GM19193 (cell line): ENCODE measurements around the gene SYNM.

Source experiments
- POLR2A ChIP-seq: IDR thresholded peaks from 4 replicates; pipeline ENCODE4 v1.6.1; 2011; ENCODE audit not compliant: insufficient read depth, insufficient read length; ENCODE audit errors: extremely low read depth

The SYNM gene

GRCh38 chr15:99114511-99115299, 9.8 kb downstream of the SYNM start:
- no peak for TF ChIP-seq POLR2A

GRCh38 chr15:99115300-99116215, 10.7 kb downstream of the SYNM start:
- TF ChIP-seq POLR2A: no peak

GRCh38 chr15:99117111-99117510, 12.2 kb downstream of the SYNM start:
- TF ChIP-seq POLR2A: no peak

GRCh38 chr15:99117563-99118257, 12.8 kb downstream of the SYNM start:
- TF ChIP-seq POLR2A: no peak

- no peak for TF ChIP-seq POLR2A
Observed at GRCh38 chr15:99118258-99118632, 13.4 kb downstream of the SYNM start.

DNA sequence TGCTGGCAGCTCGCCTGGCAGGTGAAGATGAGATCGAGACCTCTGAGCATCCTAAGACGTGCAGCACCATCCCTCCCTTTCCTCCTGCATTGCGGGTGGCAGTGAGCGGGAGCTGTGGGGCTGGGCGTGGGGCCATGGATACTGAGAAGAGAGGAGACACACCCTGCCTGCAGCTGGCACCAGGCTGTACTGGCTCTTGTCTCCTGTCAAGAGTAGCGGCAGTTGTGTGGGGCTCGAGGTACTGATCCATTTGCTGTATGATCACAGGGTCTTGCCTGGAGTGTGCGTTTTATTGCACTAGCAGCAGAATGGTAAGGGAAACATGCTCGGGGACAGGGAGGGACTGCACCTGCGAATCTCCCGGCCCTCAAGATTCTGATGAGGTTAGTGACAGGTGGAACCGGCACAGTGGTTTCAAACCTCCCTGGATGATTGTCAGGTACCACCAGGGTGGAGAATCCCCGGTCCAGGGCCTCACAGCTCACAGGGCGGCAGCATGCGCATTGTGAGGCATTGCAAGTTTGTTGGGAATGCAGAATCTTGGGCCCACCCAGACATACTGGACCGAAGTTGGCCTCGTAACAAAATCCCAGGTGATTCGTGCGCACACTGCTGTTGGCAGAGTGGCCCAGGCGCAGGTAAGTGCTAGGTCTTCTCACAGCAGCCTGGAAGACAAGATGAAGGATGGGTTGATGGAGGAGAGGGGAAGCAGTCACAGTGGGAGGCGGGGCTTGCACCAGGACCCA, 14.1 kb downstream of the SYNM start:
- TF ChIP-seq POLR2A: no peak

DNA sequence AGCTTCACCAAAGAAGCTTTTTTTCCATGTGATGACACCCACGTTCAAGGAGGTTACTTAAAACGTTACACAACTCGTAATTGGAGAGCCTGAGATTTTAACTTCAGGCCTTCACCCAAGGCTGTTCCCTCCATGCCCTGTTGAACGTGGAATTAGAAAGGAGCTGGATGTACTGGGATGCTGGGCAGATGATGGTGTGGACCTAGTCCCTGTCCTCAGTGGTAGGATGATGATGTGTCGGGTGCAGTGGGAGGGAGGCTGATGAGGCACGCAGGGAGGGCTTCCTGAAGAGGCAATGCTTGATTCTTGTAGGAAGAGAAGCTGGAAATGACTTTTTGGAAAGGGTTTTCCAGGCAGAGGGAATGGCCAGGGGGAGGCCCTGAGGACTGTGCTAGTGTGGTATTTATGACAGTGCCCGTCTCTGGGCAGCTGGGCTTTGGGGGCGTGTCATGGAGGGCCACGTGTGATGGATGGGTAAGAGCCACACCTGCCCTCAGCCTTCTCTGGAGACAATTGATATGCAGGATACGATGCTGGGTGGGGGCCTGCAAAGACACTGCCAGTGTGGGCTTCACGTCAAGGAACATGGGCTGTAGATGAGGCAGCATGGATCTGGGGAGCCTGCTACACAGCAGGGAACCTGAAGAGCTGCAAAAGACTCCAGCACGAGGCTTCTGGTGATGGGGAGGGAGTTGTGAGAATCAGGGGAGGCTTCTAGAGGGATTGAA, 15.3 kb downstream of the SYNM start:
- TF ChIP-seq POLR2A: no peak

GRCh38 chr15:99121207-99121606, 16.3 kb downstream of the SYNM start:
- TF ChIP-seq POLR2A: no peak

- no peak for TF ChIP-seq POLR2A
Observed at GRCh38 chr15:99121691-99122410, 17.0 kb downstream of the SYNM start.

- no peak for TF ChIP-seq POLR2A
Observed at GRCh38 chr15:99122831-99123712, 18.2 kb downstream of the SYNM start.

DNA sequence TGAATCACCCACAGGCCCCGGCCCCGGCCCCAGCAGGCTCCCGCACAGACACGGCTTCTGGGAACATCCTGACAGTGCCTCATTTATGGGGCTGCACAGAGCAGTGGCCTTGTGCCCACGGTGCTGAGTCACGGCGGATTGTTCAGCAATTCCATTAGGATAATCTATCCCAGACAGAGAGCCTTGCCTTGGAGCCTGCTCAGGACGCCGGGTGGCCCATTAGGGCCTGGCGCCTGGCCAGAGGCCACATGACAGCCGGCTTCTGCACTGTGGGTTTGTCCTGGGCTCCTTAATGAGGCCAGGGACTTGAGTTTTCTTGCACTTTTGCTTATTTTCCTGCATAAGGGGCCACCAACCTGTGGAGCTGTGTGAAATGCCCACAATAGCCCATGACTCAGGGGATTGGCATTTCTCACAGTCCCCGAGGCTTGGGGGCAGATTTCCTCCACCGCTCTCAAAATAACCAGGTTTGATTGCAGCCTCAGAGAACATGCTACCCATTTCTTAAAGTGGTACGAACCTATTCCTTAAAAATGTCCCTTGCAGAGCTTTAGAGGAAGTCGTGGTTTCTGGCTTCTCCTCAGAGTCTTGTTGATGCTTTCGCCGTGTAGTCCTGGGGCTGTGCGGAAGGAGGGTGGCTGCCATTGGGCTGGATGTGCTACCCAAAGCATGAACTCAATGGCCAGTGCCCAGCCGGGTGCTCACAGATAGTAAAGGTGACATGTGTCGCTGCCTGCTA, 19.0 kb downstream of the SYNM start:
- no peak for TF ChIP-seq POLR2A

DNA sequence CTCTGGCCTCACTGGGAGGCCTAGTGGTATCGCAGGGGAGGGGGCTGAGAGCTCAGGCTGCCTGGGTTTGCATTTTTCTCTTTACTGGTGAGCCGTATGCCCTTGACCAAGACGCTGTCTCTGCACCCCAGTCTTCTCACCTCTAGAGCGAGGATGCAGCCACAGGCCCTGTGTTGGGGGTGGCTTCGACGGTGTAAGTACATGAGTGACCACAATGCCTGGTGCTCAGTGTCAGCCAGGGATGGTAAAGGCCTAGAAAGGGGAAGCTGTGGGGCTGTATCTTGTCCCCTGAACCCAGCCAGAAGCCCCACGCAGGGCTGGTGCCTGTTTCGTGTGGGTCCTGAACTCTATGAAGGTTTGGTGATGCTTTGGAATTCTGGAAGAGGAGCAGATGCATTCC, 19.8 kb downstream of the SYNM start:
- no peak for TF ChIP-seq POLR2A
